ENCODE measurements around the gene GRM4.
A peak's percentile ranks its signal among the peaks of the same experiment; 100 is the strongest.

DNA sequence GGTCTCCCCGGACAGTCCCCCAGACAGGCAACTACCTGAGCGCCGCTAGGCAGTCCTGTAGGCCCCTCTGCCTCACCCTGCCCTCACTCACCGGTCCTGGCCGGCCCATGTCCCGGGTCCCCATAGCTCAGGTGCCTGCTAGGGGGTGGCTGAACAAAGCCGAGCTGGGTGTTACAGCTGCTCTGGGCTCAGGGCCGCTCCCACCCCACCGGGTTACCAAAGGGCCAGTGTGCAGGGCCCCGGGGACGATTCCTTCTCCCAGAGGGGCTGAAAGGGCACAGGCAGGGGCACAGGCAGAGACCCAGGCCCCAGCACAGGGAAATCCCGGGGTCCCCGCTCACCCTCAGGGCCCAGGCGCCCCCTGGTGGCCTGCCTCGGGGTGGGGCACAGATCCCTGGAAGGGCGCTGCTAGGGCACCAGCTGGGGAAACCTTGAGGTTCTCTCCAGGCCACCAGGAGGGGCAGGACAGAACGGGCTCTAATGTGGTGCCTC, 118.4 kb downstream of the GRM4 start:
- TF ChIP-seq CTCF (IDR thresholded peaks at IDR 0.05) = peak; percentile 87 to 91 (median 89)
- TF ChIP-seq POLR2A (IDR thresholded peaks at IDR 0.05) = no peak

Measured in right lobe of liver (tissue), 4 donors.